ENCODE data around the gene SHC4.
A peak's percentile ranks its signal among the peaks of the same experiment; 100 is the strongest.

The SHC4 gene

DNA sequence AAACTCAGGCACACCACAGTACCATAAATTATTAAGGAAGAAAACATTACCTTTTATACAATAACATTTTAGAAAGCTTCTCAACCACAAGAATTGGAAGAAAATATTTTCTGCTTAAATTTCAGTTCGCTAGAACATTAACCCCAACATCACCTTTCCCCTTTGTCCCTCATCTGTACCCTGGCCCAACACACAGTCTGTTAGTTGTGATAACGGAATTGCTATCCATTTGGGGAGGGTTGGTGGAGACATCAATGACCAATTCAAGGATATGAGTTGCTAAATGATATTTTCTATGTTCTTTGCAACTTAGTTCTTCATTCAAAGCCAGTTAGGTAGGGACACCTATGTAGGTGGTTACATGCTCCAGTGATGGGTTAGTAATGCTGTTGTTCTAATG lies 80.0 kb downstream of the SHC4 start:
- H2BK12ac ChIP-seq (ENCODE audit: low read length in 2 of 2): no peak overlapping the region
- no peak overlapping the region for H3K9ac ChIP-seq (ENCODE audit: low read length)
- no peak overlapping the region for H3K27ac ChIP-seq (ENCODE audit: low read length, poor library complexity, severe bottlenecking)
- no peak overlapping the region for H2BK5ac ChIP-seq (ENCODE audit: low read depth, low read length, poor library complexity, severe bottlenecking)
- no peak overlapping the region for H3K14ac ChIP-seq (ENCODE audit: low read length in 2 of 2)
- no peak overlapping the region for H3K4me3 ChIP-seq (ENCODE audit: insufficient read depth in 1 of 2, low read depth in 1 of 2, low read length in 2 of 2)
- no peak for DNase-seq
- H3K23ac ChIP-seq (ENCODE audit: low read length in 2 of 2): no peak overlapping the region
- no peak overlapping the region for H2BK15ac ChIP-seq (ENCODE audit: low read depth, poor library complexity, severe bottlenecking)
- no peak overlapping the region for H4K91ac ChIP-seq (ENCODE audit: low read length)
- H4K8ac ChIP-seq (ENCODE audit: low read length): no peak overlapping the region
- H3K27me3 ChIP-seq (ENCODE audit: control insufficient read depth in 1 of 2, insufficient read depth in 1 of 2, low read length in 2 of 2): no peaks in the 10 kb centered on the region
- no peak overlapping the region for H2BK120ac ChIP-seq (ENCODE audit: low read depth, low read length)
- no peak overlapping the region for H2AFZ ChIP-seq (ENCODE audit: low read depth, low read length)
- H3K18ac ChIP-seq (ENCODE audit: low read depth in 1 of 2, low read length in 2 of 2): no peak overlapping the region
- no peak overlapping the region for H2AK5ac ChIP-seq (ENCODE audit: low read length, severe bottlenecking)
- H3K4ac ChIP-seq (ENCODE audit: low read depth in 1 of 2, low read length in 2 of 2): no peak overlapping the region
- WGBS: 67% methylated on average over 1 of the region's 2 CpGs
- no peaks in the 10 kb centered on the region for H3K9me3 ChIP-seq (ENCODE audit: control insufficient read depth, low read length)
- H3K4me1 ChIP-seq (ENCODE audit: control insufficient read depth, insufficient read depth, low read depth, low read length): no peaks in the 10 kb centered on the region
- H3K4me2 ChIP-seq (ENCODE audit: low read length, poor library complexity, severe bottlenecking): no peak overlapping the region
- peaks cover 4% of the 10 kb centered on the region for H3K79me1 ChIP-seq (replicated peaks; ENCODE audit: low read length, poor library complexity, severe bottlenecking)
- peaks cover 0 to 9% of the 10 kb centered on the region in 2 experiments for H3K36me3 ChIP-seq (ENCODE audit: control insufficient read depth in 1 of 2, insufficient read depth in 2 of 2, low read depth in 1 of 2, low read length in 2 of 2)

DNA sequence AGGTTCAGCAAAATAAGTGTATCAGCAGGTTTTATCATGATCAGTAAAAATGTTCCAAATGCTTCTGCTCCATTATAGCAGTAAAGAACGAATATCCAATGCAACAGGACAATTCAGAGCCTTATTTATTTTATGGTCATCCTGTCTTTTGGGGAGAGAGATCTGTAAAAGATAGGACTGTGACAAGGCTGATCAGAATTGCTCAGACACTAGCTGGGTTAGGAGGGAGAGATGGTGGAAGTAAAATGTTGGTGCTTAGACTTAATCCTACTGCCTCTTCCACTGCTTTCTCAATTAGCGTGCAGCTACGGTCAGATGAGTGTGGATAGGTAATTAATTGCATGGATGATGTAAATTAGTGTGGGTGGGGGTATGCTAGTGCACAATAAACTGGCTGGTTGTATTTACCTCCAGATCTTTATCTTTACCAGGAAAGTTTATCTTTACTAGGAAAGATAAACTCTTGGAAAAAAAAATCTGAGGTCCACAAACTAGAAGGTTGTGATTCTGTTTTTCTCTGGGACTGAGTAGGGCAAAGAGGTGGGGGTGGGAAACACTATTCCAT lies 83.6 kb downstream of the SHC4 start:
- Histone ChIP-seq H3K4me1 (ENCODE audit: control insufficient read depth, insufficient read depth, low read depth, low read length) (no peaks in the 10 kb centered on the region), H4K91ac (ENCODE audit: low read length) (no peak overlapping the region), H3K23ac (ENCODE audit: low read length in 2 of 2) (no peak overlapping the region), H3K4ac (ENCODE audit: low read depth in 1 of 2, low read length in 2 of 2) (no peak overlapping the region), H2BK12ac (ENCODE audit: low read length in 2 of 2) (no peak overlapping the region), H3K4me3 (ENCODE audit: insufficient read depth in 1 of 2, low read depth in 1 of 2, low read length in 2 of 2) (peak overlapping the region in 1 of 2 experiments; percentile 89), H3K79me1 (replicated peaks; ENCODE audit: low read length, poor library complexity, severe bottlenecking) (peaks cover 4% of the 10 kb centered on the region), H3K9me3 (ENCODE audit: control insufficient read depth, low read length) (no peaks in the 10 kb centered on the region), H2BK15ac (ENCODE audit: low read depth, poor library complexity, severe bottlenecking) (no peak overlapping the region), H3K18ac (ENCODE audit: low read depth in 1 of 2, low read length in 2 of 2) (no peak overlapping the region), H3K36me3 (ENCODE audit: control insufficient read depth in 1 of 2, insufficient read depth in 2 of 2, low read depth in 1 of 2, low read length in 2 of 2) (peaks cover 0 to 9% of the 10 kb centered on the region in 2 experiments), H3K4me2 (ENCODE audit: low read length, poor library complexity, severe bottlenecking) (peak overlapping the region; percentile 18), H2AK5ac (ENCODE audit: low read length, severe bottlenecking) (no peak overlapping the region), H4K8ac (ENCODE audit: low read length) (no peak overlapping the region), H2BK120ac (ENCODE audit: low read depth, low read length) (no peak overlapping the region), H3K14ac (ENCODE audit: low read length in 2 of 2) (no peak overlapping the region), H3K27ac (ENCODE audit: low read length, poor library complexity, severe bottlenecking) (no peak overlapping the region), H2AFZ (ENCODE audit: low read depth, low read length) (no peak overlapping the region), H3K27me3 (ENCODE audit: control insufficient read depth in 1 of 2, insufficient read depth in 1 of 2, low read length in 2 of 2) (no peaks in the 10 kb centered on the region), H2BK5ac (ENCODE audit: low read depth, low read length, poor library complexity, severe bottlenecking) (no peak overlapping the region), H3K9ac (ENCODE audit: low read length) (peak overlapping the region; percentile 97)
- no peak for DNase-seq
- WGBS: no CpG with 5 or more reads among the region's 3 CpGs

DNA sequence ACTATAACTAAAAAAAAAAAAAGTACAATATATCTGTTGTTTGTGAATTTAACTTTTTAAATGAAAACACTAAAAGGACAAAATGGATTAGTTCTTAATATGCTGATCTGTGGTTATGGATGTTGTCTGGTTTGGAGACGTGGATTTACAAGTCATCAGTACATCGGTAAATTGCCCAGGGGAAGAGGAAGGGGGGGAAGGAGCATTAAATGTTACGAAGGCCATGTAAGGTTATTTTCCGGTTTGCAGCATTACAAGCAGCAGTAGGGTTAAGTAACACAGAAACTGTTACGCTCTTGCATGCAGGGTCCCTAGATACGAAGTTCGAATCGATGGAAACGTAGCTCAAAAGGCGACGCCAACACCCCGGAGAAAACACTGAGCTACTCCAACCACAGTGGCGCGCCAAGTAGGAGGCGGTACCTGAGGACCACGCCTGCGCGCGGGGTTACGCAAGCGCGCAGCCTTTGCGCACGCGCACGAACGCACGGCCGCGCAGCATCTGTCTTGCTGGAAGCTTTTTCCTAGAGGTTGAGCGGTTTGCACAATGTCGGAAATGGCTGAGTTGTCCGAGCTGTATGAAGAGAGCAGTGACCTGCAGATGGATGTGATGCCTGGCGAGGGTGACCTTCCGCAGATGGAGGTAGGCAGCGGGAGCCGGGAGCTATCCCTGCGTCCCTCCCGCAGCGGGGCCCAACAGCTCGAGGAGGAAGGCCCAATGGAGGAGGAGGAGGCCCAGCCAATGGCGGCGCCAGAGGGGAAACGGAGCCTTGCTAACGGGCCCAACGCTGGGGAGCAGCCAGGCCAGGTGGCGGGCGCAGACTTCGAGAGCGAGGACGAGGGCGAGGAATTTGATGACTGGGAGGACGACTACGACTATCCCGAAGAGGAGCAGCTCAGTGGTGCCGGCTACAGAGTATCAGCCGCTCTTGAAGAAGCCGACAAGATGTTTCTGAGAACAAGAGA lies 85.8 kb downstream of the SHC4 start, which contains the start of gene EID1:
Gene EID1 (plus strand): TSS at position 505 of the 966 bp plus-strand sequence. CDS start 43 bp downstream, at position 548.
- H4K91ac ChIP-seq (ENCODE audit: low read length): peak within 1 kb of the TSS; percentile 77

DNA sequence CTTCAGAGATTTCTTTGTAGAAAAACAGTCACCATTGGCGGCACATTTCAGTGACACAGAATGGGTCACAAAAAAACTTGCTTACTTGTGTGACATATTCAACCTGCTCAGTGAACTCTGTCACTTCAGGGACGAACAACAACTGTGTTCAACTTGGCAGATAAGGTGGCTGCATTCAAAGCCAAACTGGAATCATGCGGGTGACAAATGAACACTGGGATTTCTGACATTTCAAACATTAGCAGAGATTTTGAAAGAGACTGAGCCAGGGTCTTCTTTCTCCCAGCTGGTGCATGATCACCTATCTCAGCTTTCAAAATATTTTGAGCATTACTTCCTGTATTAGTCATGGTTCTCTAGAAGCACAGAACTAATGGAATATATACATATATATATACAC lies 87.7 kb downstream of the SHC4 start:
- no peak overlapping the region for H4K91ac ChIP-seq (ENCODE audit: low read length)
- no peak overlapping the region for H2AK5ac ChIP-seq (ENCODE audit: low read length, severe bottlenecking)
- H2BK120ac ChIP-seq (ENCODE audit: low read depth, low read length): no peak overlapping the region
- no peaks in the 10 kb centered on the region for H3K27me3 ChIP-seq (ENCODE audit: control insufficient read depth in 1 of 2, insufficient read depth in 1 of 2, low read length in 2 of 2)
- no peak overlapping the region for H2BK12ac ChIP-seq (ENCODE audit: low read length in 2 of 2)
- no peak overlapping the region for H3K4me3 ChIP-seq (ENCODE audit: insufficient read depth in 1 of 2, low read depth in 1 of 2, low read length in 2 of 2)
- H3K4me1 ChIP-seq (ENCODE audit: control insufficient read depth, insufficient read depth, low read depth, low read length): no peaks in the 10 kb centered on the region
- no peak overlapping the region for H3K4me2 ChIP-seq (ENCODE audit: low read length, poor library complexity, severe bottlenecking)
- no peak overlapping the region for H3K14ac ChIP-seq (ENCODE audit: low read length in 2 of 2)
- H3K36me3 ChIP-seq (ENCODE audit: control insufficient read depth in 1 of 2, insufficient read depth in 2 of 2, low read depth in 1 of 2, low read length in 2 of 2): peaks cover 0 to 9% of the 10 kb centered on the region in 2 experiments
- H3K23ac ChIP-seq (ENCODE audit: low read length in 2 of 2): no peak overlapping the region
- no peak overlapping the region for H2BK15ac ChIP-seq (ENCODE audit: low read depth, poor library complexity, severe bottlenecking)
- H3K18ac ChIP-seq (ENCODE audit: low read depth in 1 of 2, low read length in 2 of 2): no peak overlapping the region
- no peak overlapping the region for H2BK5ac ChIP-seq (ENCODE audit: low read depth, low read length, poor library complexity, severe bottlenecking)
- peaks cover 4% of the 10 kb centered on the region for H3K79me1 ChIP-seq (replicated peaks; ENCODE audit: low read length, poor library complexity, severe bottlenecking)
- H3K4ac ChIP-seq (ENCODE audit: low read depth in 1 of 2, low read length in 2 of 2): no peak overlapping the region
- no peak for DNase-seq
- H2AFZ ChIP-seq (ENCODE audit: low read depth, low read length): no peak overlapping the region
- WGBS: 89% methylated on average over 3 of the region's 3 CpGs
- H3K27ac ChIP-seq (ENCODE audit: low read length, poor library complexity, severe bottlenecking): no peak overlapping the region
- no peak overlapping the region for H3K9ac ChIP-seq (ENCODE audit: low read length)
- H4K8ac ChIP-seq (ENCODE audit: low read length): no peak overlapping the region
- H3K9me3 ChIP-seq (ENCODE audit: control insufficient read depth, low read length): no peaks in the 10 kb centered on the region

More for the DNA sequence above, 85.8 kb downstream of the SHC4 start, which contains the start of gene EID1:
- Histone ChIP-seq H2BK12ac (ENCODE audit: low read length in 2 of 2) (peak within 1 kb of the TSS in 1 of 2 experiments; percentile 1), H2AK5ac (ENCODE audit: low read length, severe bottlenecking) (no peak within 1 kb of the TSS), H3K18ac (ENCODE audit: low read depth in 1 of 2, low read length in 2 of 2) (peak within 1 kb of the TSS; percentile 91 to 99), H3K14ac (ENCODE audit: low read length in 2 of 2) (peak within 1 kb of the TSS in 1 of 2 experiments; percentile 100), H2BK5ac (ENCODE audit: low read depth, low read length, poor library complexity, severe bottlenecking) (no peak within 1 kb of the TSS), H3K4me3 (ENCODE audit: insufficient read depth in 1 of 2, low read depth in 1 of 2, low read length in 2 of 2) (peak within 1 kb of the TSS; percentile 89), H3K9me3 (ENCODE audit: control insufficient read depth, low read length) (no peaks in the 10 kb centered on the region), H2AFZ (ENCODE audit: low read depth, low read length) (peak within 1 kb of the TSS; percentile 84), H3K36me3 (ENCODE audit: control insufficient read depth in 1 of 2, insufficient read depth in 2 of 2, low read depth in 1 of 2, low read length in 2 of 2) (peaks cover 0 to 9% of the 10 kb centered on the region in 2 experiments), H2BK120ac (ENCODE audit: low read depth, low read length) (no peak within 1 kb of the TSS), H3K4ac (ENCODE audit: low read depth in 1 of 2, low read length in 2 of 2) (peak within 1 kb of the TSS; percentile 54), H3K79me1 (replicated peaks; ENCODE audit: low read length, poor library complexity, severe bottlenecking) (peaks cover 4% of the 10 kb centered on the region), H3K9ac (ENCODE audit: low read length) (peak within 1 kb of the TSS; percentile 97), H3K23ac (ENCODE audit: low read length in 2 of 2) (peak within 1 kb of the TSS in 1 of 2 experiments; percentile 83), H3K4me2 (ENCODE audit: low read length, poor library complexity, severe bottlenecking) (peak within 1 kb of the TSS; percentile 74), H4K8ac (ENCODE audit: low read length) (peak within 1 kb of the TSS; percentile 88), H2BK15ac (ENCODE audit: low read depth, poor library complexity, severe bottlenecking) (no peak within 1 kb of the TSS), H3K27me3 (ENCODE audit: control insufficient read depth in 1 of 2, insufficient read depth in 1 of 2, low read length in 2 of 2) (no peaks in the 10 kb centered on the region), H3K4me1 (ENCODE audit: control insufficient read depth, insufficient read depth, low read depth, low read length) (no peaks in the 10 kb centered on the region), H3K27ac (ENCODE audit: low read length, poor library complexity, severe bottlenecking) (peak within 1 kb of the TSS; percentile 94)
- under 1% methylated on average over 58 of the region's 58 CpGs for WGBS
- peak; percentile 96 for DNase-seq
